Uterus (tissue), 2 donors: ENCODE data around the gene RANGRF.

Experiments used
- POLR2A ChIP-seq, 2 donors: fragments of 450-650 bp; IDR thresholded peaks; one replicate each; pipeline ENCODE4 v1.6.1; 2016; ENCODE audit warnings: antibody characterized with exemption in 2 of 2, mild to moderate bottlenecking in 1 of 2, moderate library complexity in 1 of 2
- TF ChIP-seq, protein P1 (sequence below), 4 experiments: fragments of 200-600 bp in 2 of 4; fragments of 450-650 bp in 2 of 4; sonication (generic) in 2 of 4; IDR thresholded peaks; one replicate each; pipeline ENCODE4 v1.5.1; 2016 to 2019; ENCODE audit warnings: antibody characterized with exemption in 4 of 4, mild to moderate bottlenecking in 2 of 4, moderate library complexity in 1 of 4

- TF ChIP-seq, protein P1, sequence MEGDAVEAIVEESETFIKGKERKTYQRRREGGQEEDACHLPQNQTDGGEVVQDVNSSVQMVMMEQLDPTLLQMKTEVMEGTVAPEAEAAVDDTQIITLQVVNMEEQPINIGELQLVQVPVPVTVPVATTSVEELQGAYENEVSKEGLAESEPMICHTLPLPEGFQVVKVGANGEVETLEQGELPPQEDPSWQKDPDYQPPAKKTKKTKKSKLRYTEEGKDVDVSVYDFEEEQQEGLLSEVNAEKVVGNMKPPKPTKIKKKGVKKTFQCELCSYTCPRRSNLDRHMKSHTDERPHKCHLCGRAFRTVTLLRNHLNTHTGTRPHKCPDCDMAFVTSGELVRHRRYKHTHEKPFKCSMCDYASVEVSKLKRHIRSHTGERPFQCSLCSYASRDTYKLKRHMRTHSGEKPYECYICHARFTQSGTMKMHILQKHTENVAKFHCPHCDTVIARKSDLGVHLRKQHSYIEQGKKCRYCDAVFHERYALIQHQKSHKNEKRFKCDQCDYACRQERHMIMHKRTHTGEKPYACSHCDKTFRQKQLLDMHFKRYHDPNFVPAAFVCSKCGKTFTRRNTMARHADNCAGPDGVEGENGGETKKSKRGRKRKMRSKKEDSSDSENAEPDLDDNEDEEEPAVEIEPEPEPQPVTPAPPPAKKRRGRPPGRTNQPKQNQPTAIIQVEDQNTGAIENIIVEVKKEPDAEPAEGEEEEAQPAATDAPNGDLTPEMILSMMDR (IDR thresholded peaks at IDR 0.05) = no peak
- no peak for TF ChIP-seq POLR2A (IDR thresholded peaks at IDR 0.05)
These were observed 13.7 kb upstream of the RANGRF start for GRCh38 chr17:8274816-8275215.
